GM12891 (cell line): Measurements from ENCODE around the gene FHIT.

Source experiments
- POLR2A ChIP-seq: IDR thresholded peaks from 2 replicates; pipeline ENCODE4 v1.6.1; 2011; ENCODE audit warnings: low read depth, low read length, control low read depth
- POLR2AphosphoS5 ChIP-seq: IDR thresholded peaks from 2 replicates; pipeline ENCODE4 v1.6.1; 2011; ENCODE audit warnings: low read depth, low read length, control low read depth
- SPI1 ChIP-seq: IDR thresholded peaks from 2 replicates; pipeline ENCODE4 v1.6.1; 2011; ENCODE audit warnings: low read depth, low read length, control low read depth
- TAF1 ChIP-seq: IDR thresholded peaks from 2 replicates; pipeline ENCODE4 v1.6.1; 2011; ENCODE audit warnings: low read depth, low read length, control low read depth

- TF ChIP-seq POLR2AphosphoS5 (no peak), POLR2A (no peak), SPI1 (no peak), TAF1 (no peak)
Observed at GRCh38 chr3:60463685-60464084, 787.6 kb downstream of the FHIT start.
